HPDE6-E6E7 (cell line): ENCODE data around the gene STX1B.

Experiments
- DNase-seq: peaks from one replicate; pipeline ENCODE4 v3.0.0; 2011; ENCODE audit warnings: missing footprints; ENCODE audit errors: extremely low spot score

STX1B gene

DNA sequence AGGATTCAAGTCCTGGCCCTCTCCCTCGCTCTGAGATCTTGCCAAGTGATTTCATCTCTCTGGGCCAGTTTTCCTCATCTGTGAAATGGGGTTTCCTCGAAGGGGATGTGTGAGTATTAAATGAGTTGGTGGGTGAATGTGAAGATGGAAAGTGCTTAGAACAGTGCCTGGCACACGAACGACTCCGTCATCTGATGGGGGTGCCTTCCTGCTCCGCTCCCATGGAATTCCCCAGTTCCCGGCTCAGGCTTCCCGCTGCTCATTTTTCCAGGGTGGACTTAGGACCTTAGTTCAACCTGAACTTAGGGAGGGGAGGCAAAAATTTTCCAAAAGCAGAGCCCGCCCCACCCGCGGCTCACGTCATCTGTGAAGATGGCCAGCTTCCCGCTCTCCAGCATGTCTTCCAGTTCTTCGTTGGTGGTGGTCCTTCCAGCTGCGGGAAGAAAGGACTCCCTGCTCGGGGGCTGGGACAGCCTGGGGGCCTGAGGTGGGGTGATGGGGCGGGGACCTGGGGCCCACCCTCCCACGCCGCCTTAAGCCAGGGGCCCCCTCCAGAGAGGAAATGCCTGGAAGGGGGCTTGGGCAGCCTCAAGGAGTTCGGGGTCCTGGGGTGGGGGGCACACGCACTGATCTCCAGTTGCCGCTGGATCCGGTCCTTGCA, 14.0 kb downstream of the STX1B start:
- DNase-seq = no peak

- DNase-seq = no peak
These were observed 14.5 kb downstream of the STX1B start for GRCh38 chr16:30995927-30996323.

DNA sequence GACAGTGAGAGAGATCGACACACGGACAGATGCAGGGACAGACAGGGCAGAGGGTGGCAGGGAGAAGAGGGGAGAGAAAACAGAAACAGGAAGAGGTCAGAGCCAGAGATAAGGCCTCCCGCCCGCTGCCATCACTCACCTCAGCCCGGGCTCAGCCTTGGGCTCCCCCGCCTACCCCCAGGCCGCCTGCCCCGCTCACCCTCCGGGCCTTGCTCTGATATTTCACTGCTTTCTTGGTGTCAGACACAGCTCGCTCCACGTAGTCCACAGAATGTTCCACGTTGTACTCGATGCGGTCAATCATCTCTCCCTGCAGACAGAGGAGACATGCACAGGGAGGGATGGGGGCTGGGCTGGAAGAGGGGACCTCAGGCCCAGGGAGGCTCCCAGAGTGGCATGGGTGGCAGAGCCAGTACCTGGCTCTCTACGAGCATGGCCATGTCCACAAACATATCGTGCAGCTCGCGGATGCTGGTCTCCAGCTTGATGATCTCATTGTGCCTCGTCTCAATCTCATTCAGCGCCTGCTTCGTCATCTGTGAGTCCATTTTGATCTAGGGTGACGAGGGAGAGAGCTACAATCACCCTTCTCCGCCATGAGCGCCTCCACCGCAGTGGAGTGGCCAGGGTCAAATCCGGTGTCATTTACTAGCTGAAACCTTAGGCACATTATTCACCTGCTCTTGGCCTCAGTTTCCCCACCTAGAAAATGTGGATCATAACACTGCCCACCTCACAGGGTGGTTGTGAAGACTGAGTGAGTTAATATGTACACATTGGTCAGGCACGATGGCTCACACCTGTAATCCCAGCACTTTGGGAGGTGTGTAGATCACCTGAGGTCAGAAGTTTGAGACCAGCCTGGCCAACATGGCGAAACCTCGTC, 17.3 kb downstream of the STX1B start:
- no peak for DNase-seq

DNA sequence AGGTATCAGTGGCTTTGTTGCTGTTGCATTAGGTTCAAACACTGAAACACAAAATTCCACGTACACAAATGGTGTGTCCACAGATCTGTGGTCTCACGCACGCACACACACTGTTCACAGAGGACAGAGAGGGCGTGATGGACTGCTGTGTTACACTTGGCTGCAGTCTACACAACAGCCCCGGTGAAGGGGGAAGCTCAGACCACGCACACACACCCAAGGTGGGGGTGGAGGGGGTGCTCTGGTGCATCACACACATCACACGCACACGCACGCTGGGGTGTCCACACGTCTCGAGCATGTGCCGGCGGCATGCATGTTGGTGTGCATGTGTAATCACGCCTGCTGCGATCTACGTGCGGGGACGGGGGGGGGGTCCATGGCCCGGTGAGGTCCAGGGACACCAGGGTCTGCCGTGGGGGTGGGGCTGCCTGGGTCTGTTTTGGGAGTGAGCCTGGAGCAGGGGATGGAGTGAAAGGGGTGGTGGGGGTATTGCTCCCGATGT, 18.1 kb downstream of the STX1B start:
- DNase-seq = no peak

DNA sequence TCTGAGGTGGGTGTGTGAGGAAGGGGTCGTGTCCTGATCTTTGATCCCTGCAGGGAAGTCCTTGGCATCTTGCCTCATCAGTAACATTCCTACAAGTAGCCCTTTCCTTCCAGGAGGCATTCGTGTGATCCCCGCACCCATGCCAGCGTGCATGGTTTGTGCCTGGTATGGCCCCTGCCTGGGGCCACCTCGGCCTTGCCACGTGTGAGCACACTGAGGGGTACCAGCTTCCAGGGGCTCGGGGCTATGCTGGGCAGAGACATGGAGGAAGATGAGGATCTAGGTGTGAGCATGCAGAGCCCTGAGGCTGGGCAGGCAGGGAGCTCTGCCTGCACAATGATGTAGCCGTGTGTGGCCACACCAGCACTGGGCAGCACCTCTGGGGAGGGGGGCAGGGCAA, 19.4 kb downstream of the STX1B start:
- no peak for DNase-seq

DNA sequence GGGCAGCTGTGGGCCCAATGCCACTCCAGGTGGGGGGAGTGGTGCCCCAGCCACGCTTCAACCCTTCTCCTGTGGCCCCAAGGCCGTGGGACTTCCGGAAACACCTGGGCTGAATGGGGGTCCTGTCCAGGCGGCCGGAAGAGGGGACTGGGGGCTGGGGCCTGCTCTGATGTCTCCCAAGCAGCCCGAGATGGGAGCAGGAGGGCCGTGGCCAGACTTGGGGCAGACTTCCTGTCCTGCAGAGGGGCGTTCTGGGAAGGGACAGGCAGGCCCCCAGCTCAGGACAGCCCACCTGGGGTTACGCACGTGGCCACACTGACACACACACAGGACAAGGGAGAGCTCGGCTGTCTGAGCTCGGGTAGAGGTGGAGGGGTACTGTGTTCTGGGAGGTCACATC, 20.3 kb downstream of the STX1B start:
- no peak for DNase-seq

DNA sequence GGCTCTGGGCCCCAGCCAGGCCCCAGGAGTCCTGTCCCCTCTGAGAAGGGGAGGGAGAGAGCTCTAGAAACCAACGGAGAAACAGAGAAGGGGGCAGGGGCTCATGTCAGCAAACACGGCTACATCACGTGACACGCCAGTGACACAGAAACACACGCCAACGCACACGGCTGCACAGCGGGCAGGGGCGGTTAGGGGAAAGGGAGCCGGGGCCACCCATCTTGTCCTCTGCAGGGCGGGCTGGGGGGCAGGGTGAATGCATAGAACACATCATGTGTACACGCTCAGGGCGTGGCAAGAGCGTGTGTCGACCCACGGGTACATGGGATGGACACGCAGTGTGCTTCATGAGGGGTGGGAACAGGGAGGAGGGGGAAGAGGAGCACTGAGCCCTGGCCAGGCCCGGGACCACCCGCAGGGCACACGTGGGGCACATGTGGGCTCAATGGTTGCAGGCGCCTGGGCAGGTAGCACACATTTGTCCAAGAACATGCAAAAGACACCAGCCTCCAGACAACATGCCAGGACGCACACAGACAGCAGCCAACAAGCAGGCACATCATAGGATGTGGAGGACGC, 20.9 kb downstream of the STX1B start:
- DNase-seq = no peak

DNA sequence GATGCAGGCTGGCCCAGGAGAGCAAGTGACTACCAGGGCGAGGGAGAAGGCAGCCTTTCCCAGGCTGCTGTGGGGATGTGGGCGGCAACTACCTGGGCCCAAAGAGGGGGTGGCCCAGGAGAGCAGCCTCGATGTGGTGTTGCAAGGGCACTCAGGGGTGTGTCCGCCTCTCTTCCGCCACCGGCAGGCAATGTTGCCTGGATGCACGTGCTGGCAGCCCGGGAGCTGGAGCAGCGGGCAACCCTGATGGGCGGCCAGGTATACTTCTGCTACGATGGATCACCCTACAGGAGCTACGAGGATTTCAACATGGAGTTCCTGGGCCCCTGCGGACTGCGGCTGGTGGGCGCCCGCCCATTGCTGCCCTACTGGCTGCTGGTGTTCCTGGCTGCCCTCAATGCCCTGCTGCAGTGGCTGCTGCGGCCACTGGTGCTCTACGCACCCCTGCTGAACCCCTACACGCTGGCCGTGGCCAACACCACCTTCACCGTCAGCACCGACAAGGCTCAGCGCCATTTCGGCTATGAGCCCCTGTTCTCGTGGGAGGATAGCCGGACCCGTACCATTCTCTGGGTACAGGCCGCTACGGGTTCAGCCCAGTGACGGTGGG, 22.8 kb downstream of the STX1B start:
- DNase-seq = no peak

GRCh38 chr16:30986129-30986991, 24.1 kb downstream of the STX1B start:
- no peak for DNase-seq

DNA sequence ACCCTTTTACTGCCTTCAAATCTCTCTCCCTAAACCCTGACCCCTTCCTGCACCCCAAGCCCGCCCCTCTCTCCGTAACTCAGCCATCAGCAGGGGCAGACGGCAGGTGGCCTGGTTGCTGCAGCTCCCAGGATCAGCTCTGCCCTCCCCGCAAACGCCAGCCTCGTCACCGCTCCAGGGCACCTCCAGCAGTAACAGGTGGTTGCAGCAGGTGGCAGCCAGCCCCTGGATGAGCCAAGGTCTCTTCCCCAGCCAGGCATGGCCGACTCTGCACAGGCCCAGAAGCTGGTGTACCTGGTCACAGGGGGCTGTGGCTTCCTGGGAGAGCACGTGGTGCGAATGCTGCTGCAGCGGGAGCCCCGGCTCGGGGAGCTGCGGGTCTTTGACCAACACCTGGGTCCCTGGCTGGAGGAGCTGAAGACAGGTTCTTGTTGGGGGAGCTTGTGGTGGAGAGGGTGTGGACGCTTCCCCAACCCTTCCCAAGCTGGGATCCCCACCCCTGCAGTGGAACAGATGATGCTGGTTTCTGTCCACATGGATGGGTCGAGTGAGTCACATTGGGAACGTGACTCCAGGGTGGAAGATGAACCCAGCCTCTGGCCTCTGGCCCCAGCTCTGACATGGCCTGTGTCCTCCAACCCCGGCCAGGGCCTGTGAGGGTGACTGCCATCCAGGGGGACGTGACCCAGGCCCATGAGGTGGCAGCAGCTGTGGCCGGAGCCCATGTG, 24.9 kb downstream of the STX1B start:
- peak; percentile 92 for DNase-seq

DNA sequence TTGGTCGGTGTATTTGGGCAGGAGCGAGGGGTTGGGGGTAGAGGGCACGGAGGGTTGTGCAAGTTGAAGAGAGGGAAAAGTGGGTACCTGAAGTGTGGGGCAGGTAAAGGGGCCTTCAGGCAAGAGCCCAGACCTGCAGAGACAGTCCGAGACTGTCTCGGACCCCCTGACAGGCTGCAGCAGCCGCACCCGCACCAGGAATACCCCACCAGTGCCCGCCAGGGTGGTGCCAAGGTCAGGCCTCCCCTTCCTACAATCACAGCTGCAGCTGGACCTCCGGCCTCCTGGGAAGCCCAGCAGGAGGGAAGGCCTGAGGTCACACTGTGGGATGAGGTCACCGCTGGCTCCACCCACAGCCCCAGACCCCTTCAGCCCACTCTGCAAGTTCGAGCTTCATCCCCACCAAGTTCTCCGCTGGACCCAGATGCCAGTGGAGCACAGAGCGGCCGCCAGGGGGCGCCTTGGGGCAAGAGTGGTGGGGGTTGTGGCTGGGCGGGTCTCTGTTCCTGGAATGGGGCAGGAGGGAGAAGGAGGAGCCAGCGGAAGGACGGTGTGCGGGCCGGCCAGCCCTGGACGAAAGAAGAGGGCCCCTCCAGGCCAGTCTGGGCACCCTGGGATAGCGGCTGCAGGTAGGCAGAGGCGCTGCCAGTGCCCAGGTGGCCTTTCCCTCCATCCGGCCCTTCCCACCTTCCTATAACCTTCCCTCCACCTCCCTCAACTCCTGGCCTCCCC, 25.6 kb downstream of the STX1B start, which contains the start of gene HSD3B7:
Gene HSD3B7 (plus strand): TSS at position 539 of the 732 bp plus-strand sequence. CDS start 452 bp downstream, outside the sequence.
- DNase-seq = peak; percentile 93

DNA sequence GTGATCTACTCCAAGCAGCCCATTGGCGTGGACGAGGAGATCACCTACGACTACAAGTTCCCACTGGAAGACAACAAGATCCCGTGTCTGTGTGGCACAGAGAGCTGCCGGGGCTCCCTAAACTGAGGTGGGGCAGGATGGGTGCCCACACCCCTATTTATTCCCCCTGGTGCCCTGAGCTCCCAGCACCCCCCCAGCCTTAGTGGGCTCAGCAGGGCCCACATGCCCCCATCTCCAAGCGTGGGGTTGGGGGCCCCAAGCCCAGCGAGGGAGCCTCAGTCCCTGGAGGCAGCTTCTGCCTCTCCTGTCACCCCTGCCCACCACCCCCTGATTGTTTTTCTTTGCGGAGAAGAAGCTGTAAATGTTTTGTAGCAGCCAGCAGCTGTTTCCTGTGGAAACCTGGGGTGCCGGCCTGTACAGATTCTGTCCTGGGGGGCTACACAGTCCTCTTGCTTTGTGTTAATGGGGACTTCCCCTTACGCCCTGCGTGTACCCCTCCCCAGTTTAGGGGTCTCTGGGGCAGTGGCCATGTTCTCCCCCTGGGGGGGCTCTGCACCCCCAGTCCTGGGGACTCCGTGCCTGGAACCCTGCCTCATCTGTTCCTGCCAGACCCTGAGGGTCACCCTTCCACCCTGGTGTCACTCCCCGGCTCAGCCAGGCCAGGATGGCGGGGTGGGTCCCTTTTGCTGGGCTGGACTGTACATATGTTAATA, 26.4 kb downstream of the STX1B start:
- no peak for DNase-seq

DNA sequence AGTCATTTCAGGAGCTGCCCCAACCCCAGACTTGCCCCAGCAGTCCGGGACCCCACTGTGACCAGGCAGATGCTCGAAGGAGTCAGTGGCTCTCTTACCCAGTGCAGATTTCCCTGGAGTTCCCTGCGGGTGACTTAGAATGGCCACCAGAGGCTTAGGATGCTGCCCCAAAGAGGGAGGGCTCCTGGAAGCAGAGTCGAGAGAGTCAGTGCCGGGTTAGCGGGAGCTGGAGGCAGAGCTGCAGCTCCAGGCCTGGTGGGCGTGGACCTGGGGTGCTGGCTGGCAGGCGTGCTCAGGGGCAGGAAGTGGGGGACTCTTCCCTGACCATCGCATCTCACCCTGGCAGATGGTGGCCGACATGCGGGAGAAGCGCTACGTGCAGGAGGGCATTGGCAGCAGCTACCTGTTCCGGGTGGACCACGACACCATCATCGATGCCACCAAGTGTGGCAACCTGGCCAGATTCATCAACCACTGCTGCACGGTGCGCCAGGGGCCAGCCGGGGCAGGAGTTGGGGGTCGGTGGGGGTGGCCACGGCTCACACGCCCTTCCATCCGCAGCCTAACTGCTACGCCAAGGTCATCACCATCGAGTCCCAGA, 27.0 kb downstream of the STX1B start:
- no peak for DNase-seq

GRCh38 chr16:30982548-30983288, 27.7 kb downstream of the STX1B start:
- no peak for DNase-seq

DNA sequence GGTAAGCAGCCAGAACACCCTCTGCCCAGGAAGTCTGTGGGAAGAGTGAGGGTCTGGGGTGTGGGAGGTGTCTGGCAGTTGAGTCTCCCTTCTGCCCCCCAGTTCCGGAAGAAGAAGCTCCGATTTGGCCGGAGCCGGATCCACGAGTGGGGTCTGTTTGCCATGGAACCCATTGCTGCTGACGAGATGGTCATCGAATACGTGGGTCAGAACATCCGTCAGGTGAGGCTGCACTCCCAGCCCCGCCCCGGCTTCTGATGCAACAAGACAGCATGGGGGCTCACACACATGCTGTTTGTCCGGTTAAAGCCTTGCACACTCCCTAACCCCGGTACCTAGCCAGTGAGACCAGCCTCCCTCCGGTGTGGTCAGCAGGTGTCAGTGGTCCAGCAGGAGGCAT, 29.5 kb downstream of the STX1B start:
- DNase-seq = no peak

DNA sequence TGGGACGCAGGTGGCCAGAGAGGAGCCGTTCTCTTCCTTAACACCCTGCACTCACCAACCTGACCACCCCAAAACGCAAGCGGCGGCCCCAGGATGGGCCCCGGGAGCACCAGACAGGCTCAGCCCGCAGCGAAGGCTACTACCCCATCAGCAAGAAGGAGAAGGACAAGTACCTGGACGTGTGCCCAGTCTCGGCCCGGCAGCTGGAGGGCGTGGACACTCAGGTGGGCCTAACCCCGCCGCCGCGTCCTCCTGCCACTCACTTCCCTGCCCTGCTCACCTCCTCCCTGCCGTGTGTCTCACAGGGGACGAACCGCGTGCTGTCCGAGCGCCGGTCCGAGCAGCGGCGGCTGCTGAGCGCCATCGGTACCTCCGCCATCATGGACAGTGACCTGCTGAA, 30.0 kb downstream of the STX1B start:
- DNase-seq = no peak

DNA sequence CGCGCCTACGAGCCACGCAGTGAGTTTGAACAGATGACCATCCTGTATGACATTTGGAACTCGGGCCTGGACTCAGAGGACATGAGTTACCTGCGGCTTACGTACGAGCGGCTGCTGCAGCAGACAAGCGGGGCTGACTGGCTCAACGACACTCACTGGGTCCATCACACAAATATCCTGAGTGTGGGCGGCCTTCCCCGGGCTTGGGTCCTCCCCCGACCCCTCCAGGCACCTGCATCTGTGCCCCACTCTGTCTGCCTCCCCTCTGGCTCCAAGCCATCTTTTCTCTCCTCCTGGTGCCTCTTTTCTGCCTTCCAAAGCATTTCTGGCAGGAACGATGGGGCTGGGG, 30.4 kb downstream of the STX1B start:
- no peak for DNase-seq
